ENCODE measurements around the gene DNAJB6.

DNAJB6 gene

DNA sequence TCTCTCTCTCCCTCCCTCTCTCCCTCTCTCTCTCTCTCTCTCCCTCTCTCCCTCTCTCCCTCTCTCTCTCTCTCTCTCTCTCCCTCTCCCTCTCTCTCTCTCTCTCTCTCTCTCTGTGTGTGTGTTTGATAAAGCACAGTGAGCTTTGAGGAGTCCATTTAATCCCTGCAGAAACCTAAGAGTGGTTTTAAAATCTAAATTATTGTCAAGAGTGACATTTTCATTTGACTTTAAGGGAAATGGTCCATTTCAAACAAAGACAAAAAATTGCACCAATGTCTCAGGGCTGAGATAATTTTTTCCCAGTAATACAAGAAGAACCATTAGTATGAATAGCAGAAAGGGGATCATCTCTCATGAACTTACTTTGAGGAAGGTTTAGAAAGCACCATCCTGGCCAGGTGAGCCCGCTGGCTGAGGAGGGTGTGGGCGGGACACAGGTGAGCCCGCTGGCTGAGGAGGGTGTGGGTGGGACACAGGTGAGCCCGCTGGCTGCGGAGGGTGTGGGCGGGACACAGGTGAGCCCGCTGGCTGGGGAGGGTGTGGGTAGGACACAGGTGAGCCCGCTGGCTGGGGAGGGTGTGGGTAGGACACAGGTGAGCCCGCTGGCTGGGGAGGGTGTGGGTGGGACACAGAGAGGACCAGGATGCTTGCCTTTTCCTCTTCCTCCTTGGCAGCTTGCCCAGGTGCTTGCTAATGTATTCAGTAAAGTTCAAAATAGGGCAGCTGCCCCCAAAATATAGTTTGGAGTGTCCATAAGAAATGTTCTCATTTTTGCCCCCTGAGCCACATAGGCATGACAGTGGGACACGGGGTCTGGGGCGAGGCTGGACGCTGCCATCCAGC lies 125.0 kb downstream of the DNAJB6 start:
- H3K4me3 ChIP-seq (ENCODE audit: low read depth, low read length): no peak overlapping the region
- TF ChIP-seq, protein P1, sequence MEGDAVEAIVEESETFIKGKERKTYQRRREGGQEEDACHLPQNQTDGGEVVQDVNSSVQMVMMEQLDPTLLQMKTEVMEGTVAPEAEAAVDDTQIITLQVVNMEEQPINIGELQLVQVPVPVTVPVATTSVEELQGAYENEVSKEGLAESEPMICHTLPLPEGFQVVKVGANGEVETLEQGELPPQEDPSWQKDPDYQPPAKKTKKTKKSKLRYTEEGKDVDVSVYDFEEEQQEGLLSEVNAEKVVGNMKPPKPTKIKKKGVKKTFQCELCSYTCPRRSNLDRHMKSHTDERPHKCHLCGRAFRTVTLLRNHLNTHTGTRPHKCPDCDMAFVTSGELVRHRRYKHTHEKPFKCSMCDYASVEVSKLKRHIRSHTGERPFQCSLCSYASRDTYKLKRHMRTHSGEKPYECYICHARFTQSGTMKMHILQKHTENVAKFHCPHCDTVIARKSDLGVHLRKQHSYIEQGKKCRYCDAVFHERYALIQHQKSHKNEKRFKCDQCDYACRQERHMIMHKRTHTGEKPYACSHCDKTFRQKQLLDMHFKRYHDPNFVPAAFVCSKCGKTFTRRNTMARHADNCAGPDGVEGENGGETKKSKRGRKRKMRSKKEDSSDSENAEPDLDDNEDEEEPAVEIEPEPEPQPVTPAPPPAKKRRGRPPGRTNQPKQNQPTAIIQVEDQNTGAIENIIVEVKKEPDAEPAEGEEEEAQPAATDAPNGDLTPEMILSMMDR (conservative IDR thresholded peaks at IDR 0.05; ENCODE audit: low read depth, low read length): no peak
- DNase-seq (ENCODE audit: low read depth): no peak

DNA sequence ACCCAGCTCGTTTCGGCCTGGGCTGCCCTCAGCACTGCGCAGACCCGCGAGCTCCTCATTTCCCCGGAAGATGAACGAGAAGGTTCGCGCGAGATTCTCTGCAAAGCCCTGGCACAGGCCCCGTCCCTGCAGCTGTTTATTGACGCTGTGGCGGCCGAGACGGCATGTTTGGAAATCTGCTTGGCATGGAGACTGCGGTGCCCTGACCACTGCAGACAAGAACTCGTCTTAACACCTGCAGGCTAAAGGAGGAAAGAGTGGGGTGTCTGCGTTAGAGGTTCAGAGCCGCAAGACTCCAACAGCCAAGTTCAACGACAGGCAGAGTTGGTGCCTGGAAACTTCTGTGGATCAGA lies 125.6 kb downstream of the DNAJB6 start:
- TF ChIP-seq, protein P1 (conservative IDR thresholded peaks at IDR 0.05; ENCODE audit: low read depth, low read length): no peak
- H3K4me3 ChIP-seq (ENCODE audit: low read depth, low read length): no peak overlapping the region
- DNase-seq (ENCODE audit: low read depth): no peak

DNA sequence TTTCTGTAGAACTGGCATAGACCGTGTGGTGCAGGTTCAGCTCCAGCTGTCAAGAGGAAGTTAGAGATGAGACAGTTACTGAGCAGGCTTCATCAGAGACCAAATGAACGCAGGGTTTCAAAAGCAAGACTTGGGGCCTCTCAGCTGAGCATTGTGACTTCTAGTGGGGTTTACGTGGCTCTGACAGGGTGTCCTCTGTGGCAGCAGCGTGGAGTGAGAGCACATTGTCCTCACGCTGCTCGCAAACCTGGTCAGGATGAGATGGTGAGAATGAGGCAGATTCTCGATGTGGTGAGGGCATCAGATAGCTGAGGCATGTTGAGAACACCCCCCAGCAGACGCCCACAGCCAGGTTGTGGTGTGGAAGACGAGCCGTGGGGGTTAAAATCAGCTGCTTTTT lies 126.0 kb downstream of the DNAJB6 start:
- no peak for DNase-seq (ENCODE audit: low read depth)
- H3K4me3 ChIP-seq (ENCODE audit: low read depth, low read length): no peak overlapping the region
- TF ChIP-seq, protein P1 (conservative IDR thresholded peaks at IDR 0.05; ENCODE audit: low read depth, low read length): no peak

DNA sequence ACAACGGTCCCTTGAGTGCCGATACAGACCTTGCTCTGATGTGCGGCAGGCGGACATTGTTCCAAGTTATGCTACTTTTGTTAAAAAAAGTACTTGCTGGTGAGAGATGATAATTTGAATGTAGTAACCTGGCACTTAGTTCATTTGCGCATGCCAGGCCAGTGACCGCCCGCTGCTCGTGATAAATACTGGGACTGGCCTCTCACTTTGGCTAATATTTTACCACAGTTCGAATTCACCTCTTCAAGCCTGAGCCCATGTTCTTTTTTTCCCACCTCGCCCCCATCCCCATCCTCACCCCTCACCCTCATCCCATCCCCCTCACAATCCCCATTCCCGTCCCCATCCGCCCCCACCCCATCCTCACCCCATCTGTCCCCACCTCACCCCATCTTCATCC lies 126.4 kb downstream of the DNAJB6 start:
- DNase-seq (ENCODE audit: low read depth): no peak
- TF ChIP-seq, protein P1 (conservative IDR thresholded peaks at IDR 0.05; ENCODE audit: low read depth, low read length): no peak
- H3K4me3 ChIP-seq (ENCODE audit: low read depth, low read length): no peak overlapping the region

DNA sequence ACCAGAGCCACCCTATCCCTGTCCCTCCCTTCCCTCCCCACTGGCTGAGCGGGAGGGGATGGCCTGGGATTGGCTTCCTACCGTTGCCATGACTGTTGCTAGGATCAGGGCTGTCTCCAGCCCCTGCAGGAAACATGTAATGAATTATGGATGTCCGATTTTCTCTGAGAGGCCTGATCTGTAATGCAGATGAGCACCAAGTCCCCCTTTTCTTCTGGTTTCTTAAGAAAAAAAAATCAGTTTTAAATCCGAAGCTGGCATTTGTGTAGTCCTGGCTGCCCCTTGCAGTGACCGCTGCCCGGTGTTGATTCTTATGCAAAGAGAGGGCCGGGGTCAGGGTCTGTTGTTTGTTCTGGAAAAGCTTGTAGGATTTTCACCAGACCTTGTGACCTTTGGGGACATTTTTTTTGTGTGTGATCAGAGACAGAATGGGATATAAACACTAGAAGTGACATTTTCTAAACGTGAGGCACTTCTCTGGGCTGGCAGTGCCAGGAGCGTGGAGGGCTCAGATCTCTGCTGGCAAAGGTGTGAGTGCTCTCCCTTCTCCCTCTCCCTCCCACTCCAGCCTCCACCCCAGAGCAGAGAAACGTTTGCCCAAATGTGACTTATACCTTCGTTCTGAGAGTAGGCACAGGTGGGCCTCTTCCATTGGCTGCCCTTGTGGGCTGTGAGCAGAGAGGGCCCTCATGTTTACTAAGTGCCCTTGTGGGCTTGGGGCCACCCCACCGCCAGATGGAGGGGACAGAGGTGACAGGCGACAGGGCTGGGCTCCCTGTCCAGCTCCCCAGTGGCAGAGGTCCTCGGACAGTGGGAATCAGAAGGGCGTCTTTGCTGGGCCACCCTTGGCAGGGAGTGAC lies 127.5 kb downstream of the DNAJB6 start:
- TF ChIP-seq, protein P1 (conservative IDR thresholded peaks at IDR 0.05; ENCODE audit: low read depth, low read length): no peak
- no peak for DNase-seq (ENCODE audit: low read depth)
- H3K4me3 ChIP-seq (ENCODE audit: low read depth, low read length): no peak overlapping the region

DNA sequence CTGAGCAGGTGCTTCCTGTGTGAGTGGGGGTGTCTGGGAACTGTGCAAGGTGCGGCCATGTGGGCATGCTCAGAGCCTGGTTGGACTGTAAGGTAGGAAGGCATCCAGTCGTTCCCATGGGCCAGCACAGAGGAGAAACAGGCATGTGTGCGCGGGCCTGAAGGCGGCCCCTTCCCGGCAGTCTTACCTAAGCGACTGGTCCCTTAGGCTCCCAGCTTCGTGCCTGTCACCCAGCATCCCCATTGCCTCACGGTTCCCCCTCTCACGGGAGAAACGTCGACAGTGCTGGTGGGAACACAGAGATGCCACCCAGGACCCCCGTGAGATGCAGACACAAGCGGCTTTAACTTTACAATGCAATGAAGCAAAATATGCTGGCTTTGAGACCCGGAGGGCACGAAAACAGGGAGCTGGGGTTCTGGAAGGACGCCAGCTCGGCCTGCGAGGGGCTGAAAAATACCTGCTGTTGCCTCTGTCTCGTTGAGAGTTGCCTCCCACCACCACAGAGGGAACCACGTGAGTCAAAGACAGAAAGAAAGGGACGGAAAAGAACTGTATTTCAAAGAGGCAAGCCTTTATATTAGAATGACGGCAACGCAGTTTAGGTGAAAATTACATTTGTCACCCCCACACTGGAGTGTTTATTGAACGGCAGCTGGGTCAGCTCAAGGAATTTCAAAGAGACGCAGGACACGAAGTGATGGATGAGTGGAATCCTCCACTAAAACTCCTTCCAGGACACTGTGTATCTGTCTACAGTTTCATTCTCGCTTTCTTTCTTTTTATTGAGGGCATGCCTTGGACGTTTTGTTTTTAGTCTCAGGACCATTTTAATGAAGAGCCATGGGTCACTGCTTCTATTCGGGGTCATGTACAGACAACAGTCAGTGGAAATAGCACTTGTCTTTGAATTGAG lies 128.4 kb downstream of the DNAJB6 start:
- DNase-seq (ENCODE audit: low read depth): no peak
- TF ChIP-seq, protein P1 (conservative IDR thresholded peaks at IDR 0.05; ENCODE audit: low read depth, low read length): no peak
- H3K4me3 ChIP-seq (ENCODE audit: low read depth, low read length): no peak overlapping the region

Measured in choroid plexus epithelial cell (primary cell).